IMR-90 (cell line): ENCODE results near the gene DLX2. TPM values are rescaled to one million over a fixed set of nuclear protein-coding genes. Genes with fewer than 3 reads are reported as not detected.
A peak's percentile ranks its signal among the peaks of the same experiment; 100 is the strongest.

Experiments used
- ATAC-seq: fragments of 200-7000 bp; cut with Tn5 transposase; 2 replicates; pipeline ENCODE4 v1.9.1; 2020; ENCODE audit warnings: low read depth, mild to moderate bottlenecking, moderate library complexity
- BruUV-seq: library from RNA; stranded (reverse); fragments of 400-500 nt; replicated peaks from 2 replicates; lab custom pipeline; 2021; lab: Mats Ljungman, UMichigan
- CTCF ChIA-PET: fragments of 300-600 bp; formaldehyde crosslinking; extraction: SDS; loops from one replicate; lab custom pipeline; 2021; ENCODE audit warnings: antibody characterized with exemption; lab: Yijun Ruan, JAX
- POLR2A ChIA-PET: fragments of 300-600 bp; sonication (Branson Sonifier 250); formaldehyde crosslinking; loops from one replicate; lab custom pipeline; 2022; ENCODE audit warnings: antibody characterized with exemption; ENCODE audit not compliant: unreplicated experiment; lab: Charles Lee
- DNase-seq: peaks from one replicate; pipeline ENCODE4 v3.0.0; 2013
- H2AFZ ChIP-seq: replicated peaks from 2 replicates; pipeline ENCODE3; 2013; ENCODE audit warnings: low read length, mild to moderate bottlenecking; ENCODE audit not compliant: poor library complexity
- H2AK5ac ChIP-seq: 2 replicates; pipeline ENCODE4 v1.6.1; 2013; ENCODE audit warnings: low read depth, low read length, inconsistent platforms
- H2AK9ac ChIP-seq: replicated peaks from 2 replicates; pipeline ENCODE3; 2013; ENCODE audit warnings: mild to moderate bottlenecking, low read depth, low read length, moderate library complexity; ENCODE audit not compliant: poor library complexity
- H2BK120ac ChIP-seq: 2 replicates; pipeline ENCODE4 v1.6.1; 2013; ENCODE audit warnings: low read depth, low read length, inconsistent platforms
- H2BK15ac ChIP-seq: 3 replicates; pipeline ENCODE4 v1.6.1; 2013; ENCODE audit warnings: low read depth, low read length, inconsistent platforms
- H2BK20ac ChIP-seq: 2 replicates; pipeline ENCODE4 v1.6.1; 2013; ENCODE audit warnings: low read depth, mild to moderate bottlenecking, inconsistent platforms, low read length, moderate library complexity
- H2BK5ac ChIP-seq: 2 replicates; pipeline ENCODE4 v1.6.1; 2013; ENCODE audit warnings: mild to moderate bottlenecking, low read depth, low read length, inconsistent platforms; ENCODE audit not compliant: poor library complexity, severe bottlenecking
- H3K14ac ChIP-seq: replicated peaks from 2 replicates; pipeline ENCODE4 v1.6.1; 2013; ENCODE audit warnings: low read depth, low read length, inconsistent platforms
- H3K18ac ChIP-seq: 2 replicates; pipeline ENCODE4 v1.6.1; 2013; ENCODE audit warnings: low read depth, low read length, control low read depth
- H3K23ac ChIP-seq: 2 replicates; pipeline ENCODE4 v1.6.1; 2013; ENCODE audit warnings: low read depth, low read length, inconsistent platforms
- H3K27ac ChIP-seq: 2 replicates; pipeline ENCODE4 v1.5.1; 2013; ENCODE audit warnings: mild to moderate bottlenecking, control low read depth, low read length; ENCODE audit not compliant: insufficient read depth
- H3K27me3 ChIP-seq: 2 replicates; pipeline ENCODE4 v1.6.1; 2013; ENCODE audit warnings: low read length; ENCODE audit not compliant: control insufficient read depth, insufficient read depth
- H3K36me3 ChIP-seq: 2 replicates; pipeline ENCODE4 v1.6.1; 2013; ENCODE audit warnings: low read length, mixed read lengths; ENCODE audit not compliant: control insufficient read depth, insufficient read depth
- H3K4ac ChIP-seq: 2 replicates; pipeline ENCODE4 v1.6.1; 2013; ENCODE audit warnings: low read depth, low read length, inconsistent platforms
- H3K4me1 ChIP-seq: 2 replicates; pipeline ENCODE4 v1.6.1; 2013; ENCODE audit warnings: low read length, mixed read lengths; ENCODE audit not compliant: control insufficient read depth, insufficient read depth
- H3K4me2 ChIP-seq: 2 replicates; pipeline ENCODE4 v1.6.1; 2013; ENCODE audit warnings: low read depth, mild to moderate bottlenecking, control low read depth, low read length, moderate library complexity
- H3K4me3 ChIP-seq: 2 replicates; pipeline ENCODE4 v1.5.1; 2013; ENCODE audit warnings: low read depth, mild to moderate bottlenecking, control low read depth, low read length, moderate library complexity; ENCODE audit not compliant: insufficient read depth
- H3K56ac ChIP-seq: 2 replicates; pipeline ENCODE4 v1.6.1; 2013; ENCODE audit warnings: low read length, inconsistent platforms; ENCODE audit not compliant: insufficient read depth; ENCODE audit errors: extremely low read depth
- H3K79me1 ChIP-seq, 2 experiments: 2 replicates each; pipeline ENCODE4 v1.6.1; 2013; ENCODE audit warnings: low read length in 2 of 2, inconsistent platforms in 1 of 2, low read depth in 1 of 2
- H3K9ac ChIP-seq: 2 replicates; pipeline ENCODE4 v1.6.1; 2013; ENCODE audit warnings: low read depth, low read length, control low read depth
- H3K9me1 ChIP-seq: 2 replicates; pipeline ENCODE4 v1.6.1; 2013; ENCODE audit warnings: low read length, inconsistent platforms; ENCODE audit not compliant: insufficient read depth
- H3K9me3 ChIP-seq: 2 replicates; pipeline ENCODE4 v1.6.1; 2013; ENCODE audit warnings: low read length; ENCODE audit not compliant: control insufficient read depth, insufficient read depth
- H4K20me1 ChIP-seq: 2 replicates; pipeline ENCODE4 v1.6.1; 2013; ENCODE audit warnings: low read length, inconsistent platforms; ENCODE audit not compliant: insufficient read depth
- H4K5ac ChIP-seq: 2 replicates; pipeline ENCODE4 v1.6.1; 2013; ENCODE audit warnings: mild to moderate bottlenecking, low read depth, low read length, control low read depth
- H4K8ac ChIP-seq, 2 experiments: 2 replicates each; pipeline ENCODE4 v1.6.1; 2013; ENCODE audit warnings: low read depth in 2 of 2, low read length in 2 of 2, control low read depth in 1 of 2, inconsistent platforms in 1 of 2
- H4K91ac ChIP-seq: 2 replicates; pipeline ENCODE4 v1.6.1; 2013; ENCODE audit warnings: low read depth, low read length, inconsistent platforms; ENCODE audit not compliant: insufficient read depth
- BHLHE40 ChIP-seq: fragments of 150-350 bp; IDR thresholded peaks from 2 replicates; pipeline ENCODE4 v1.6.1; 2016; ENCODE audit warnings: mild to moderate bottlenecking, low read depth, low read length
- CHD1 ChIP-seq: IDR thresholded peaks from 2 replicates; pipeline ENCODE4 v1.6.1; 2012; ENCODE audit warnings: low read depth, low read length, improper control_type of control experiment
- ELK1 ChIP-seq: fragments of 150-350 bp; IDR thresholded peaks from 2 replicates; pipeline ENCODE4 v1.6.1; 2016; ENCODE audit warnings: low read depth, mild to moderate bottlenecking, low read length, moderate library complexity, borderline replicate concordance
- FOS ChIP-seq: fragments of 150-350 bp; IDR thresholded peaks from 2 replicates; pipeline ENCODE4 v1.6.1; 2016; ENCODE audit warnings: low read depth, low read length
- MAFK ChIP-seq: IDR thresholded peaks from 2 replicates; pipeline ENCODE4 v1.6.1; 2012; ENCODE audit warnings: low read depth, low read length, improper control_type of control experiment
- MXI1 ChIP-seq: IDR thresholded peaks from 2 replicates; pipeline ENCODE4 v1.6.1; 2012; ENCODE audit warnings: low read depth, mild to moderate bottlenecking, low read length, moderate library complexity, borderline replicate concordance
- NFE2L2 ChIP-seq: fragments of 150-350 bp; IDR thresholded peaks from 2 replicates; pipeline ENCODE4 v1.6.1; 2016; ENCODE audit warnings: low read depth, mild to moderate bottlenecking, low read length
- POLR2A ChIP-seq: IDR thresholded peaks from 2 replicates; pipeline ENCODE4 v1.6.1; 2012; ENCODE audit warnings: mild to moderate bottlenecking, low read depth, low read length
- RAD21 ChIP-seq: IDR thresholded peaks from 2 replicates; pipeline ENCODE4 v1.6.1; 2012; ENCODE audit warnings: low read length, improper control_type of control experiment
- RCOR1 ChIP-seq: IDR thresholded peaks from 2 replicates; pipeline ENCODE4 v1.6.1; 2012; ENCODE audit warnings: mild to moderate bottlenecking, low read length, improper control_type of control experiment; ENCODE audit not compliant: insufficient replicate concordance
- SMC3 ChIP-seq: fragments of 150-350 bp; IDR thresholded peaks from 2 replicates; pipeline ENCODE4 v1.6.1; 2016; ENCODE audit warnings: low read depth, mild to moderate bottlenecking, antibody characterized with exemption, low read length, moderate library complexity
- USF2 ChIP-seq: fragments of 150-350 bp; IDR thresholded peaks from 2 replicates; pipeline ENCODE4 v1.6.1; 2017; ENCODE audit warnings: mild to moderate bottlenecking, antibody characterized with exemption, low read length, low read depth
- WGBS, 2 experiments: methylation state at CpG; one replicate each; pipeline versions ENCODE4 v1.1.5 to v1.1.7; 2013; ENCODE audit warnings: missing lambda C conversion rate in 2 of 2; ENCODE audit not compliant: insufficient read length in 1 of 2; ENCODE audit errors: extremely low coverage in 2 of 2; 5-methylcytosine and 5-hydroxymethylcytosine counted together
- dilution Hi-C: fragments of 300-500 bp; cut with HindIII; formaldehyde crosslinking; loops from one replicate; pipeline ENCODE4 v1.14.3; 2018; ENCODE audit warnings: low sequenced_read_pairs; ENCODE audit not compliant: unreplicated experiment
- in situ Hi-C: fragments of 300-500 bp; cut with MboI; formaldehyde crosslinking; loops from 3 replicates; pipeline ENCODE4 v1.14.3; 2019; ENCODE audit warnings: low sequenced_read_pairs, inconsistent platforms, mixed read lengths
- intact Hi-C: fragments of 100-400 bp; cut with micrococcal nuclease; formaldehyde crosslinking; loops from 2 replicates; pipeline ENCODE4 v1.10.0; 2022
- polyA plus RNA-seq, 3 experiments: library from polyadenylated mRNA; depleted of rRNA; stranded (reverse); fragments of >200 nt; gene quantifications; 2 replicates each; pipeline ENCODE4 v1.2.3, GENCODE V29; 2012; ENCODE audit warnings: low replicate concordance in 1 of 3
- total RNA-seq: library from RNA; depleted of rRNA; stranded (reverse); fragments of >200 nt; gene quantifications from 2 replicates; pipeline ENCODE4 v1.2.3, GENCODE V29; 2012
- TF ChIP-seq, protein P1 (sequence below): conservative IDR thresholded peaks from 2 replicates; pipeline ENCODE4 v1.5.1; 2012; ENCODE audit warnings: mild to moderate bottlenecking, low read depth, low read length, improper control_type of control experiment

DLX2 gene
- total and polyA plus RNA-seq, 2 of the 4 experiments (the other 2 are of a cell fraction), result 0.38 TPM; not detected in 1

GRCh38 chr2:172105471-172106107 lies 2.9 kb upstream of the DLX2 start:
- Histone ChIP-seq H3K79me1 (no peaks in the 10 kb centered on the region), H4K20me1 (no peaks in the 10 kb centered on the region), H4K8ac (peak overlapping the region in 1 of 2 experiments; percentile 56; a peak in 2 of 4 replicates), H4K91ac (no peak overlapping the region), H3K4me3 (peak overlapping the region; percentile 61), H2AK5ac (no peak overlapping the region; the same call in 1 of the 2 replicates), H2BK120ac (peak overlapping the region; percentile 18; the same call in 1 of the 2 replicates), H3K9me3 (no peaks in the 10 kb centered on the region), H3K36me3 (no peaks in the 10 kb centered on the region), H2AK9ac (peak overlapping the region; percentile 39), H3K4me2 (peak overlapping the region; percentile 87), H2AFZ (peak overlapping the region; percentile 96), H3K27ac (no peak overlapping the region), H3K23ac (0 out of 2 replicates have a peak overlapping the region, but pooled peaks have one; percentile 42), H2BK15ac (no peak overlapping the region), H2BK5ac (no peak overlapping the region), H3K9me1 (no peaks in the 10 kb centered on the region), H3K9ac (peak overlapping the region; percentile 14; the same call in 1 of the 2 replicates), H4K5ac (no peak overlapping the region; the same call in 1 of the 2 replicates), H3K4ac (peak overlapping the region; percentile 17), H2BK20ac (0 out of 2 replicates have a peak overlapping the region, but pooled peaks have one; percentile 11), H3K14ac (peak overlapping the region; percentile 43; the same call in 1 of the 2 replicates), H3K27me3 (no peaks in the 10 kb centered on the region; the same call in 1 of the 2 replicates), H3K56ac (no peak overlapping the region), H3K4me1 (0 out of 2 replicates have a peak, but pooled peaks cover 2% of the 10 kb centered on the region), H3K18ac (no peak overlapping the region)
- CTCF ChIA-PET, result interaction anchor here (0.6 to 2.2 kb wide), 5 partner anchors 22 to 403 kb away, joined by 3 to 9 read pairs (median 5); no protein-coding TSS in a partner anchor
- 40% methylated on average over 4 of the region's 23 CpGs; no CpG with 5 or more reads in 1 of the 2 experiments for WGBS, 2 experiments
- TF ChIP-seq BHLHE40, result no peak
- TF ChIP-seq SMC3, result no peak
- no peak for TF ChIP-seq MAFK
- no peak for TF ChIP-seq NFE2L2
- no peak for TF ChIP-seq POLR2A
- TF ChIP-seq RCOR1, result no peak
- no peak for TF ChIP-seq MXI1
- no peak for TF ChIP-seq FOS
- no peak for TF ChIP-seq RAD21
- no peak for TF ChIP-seq USF2
- no peak for TF ChIP-seq CHD1
- TF ChIP-seq, protein P1, sequence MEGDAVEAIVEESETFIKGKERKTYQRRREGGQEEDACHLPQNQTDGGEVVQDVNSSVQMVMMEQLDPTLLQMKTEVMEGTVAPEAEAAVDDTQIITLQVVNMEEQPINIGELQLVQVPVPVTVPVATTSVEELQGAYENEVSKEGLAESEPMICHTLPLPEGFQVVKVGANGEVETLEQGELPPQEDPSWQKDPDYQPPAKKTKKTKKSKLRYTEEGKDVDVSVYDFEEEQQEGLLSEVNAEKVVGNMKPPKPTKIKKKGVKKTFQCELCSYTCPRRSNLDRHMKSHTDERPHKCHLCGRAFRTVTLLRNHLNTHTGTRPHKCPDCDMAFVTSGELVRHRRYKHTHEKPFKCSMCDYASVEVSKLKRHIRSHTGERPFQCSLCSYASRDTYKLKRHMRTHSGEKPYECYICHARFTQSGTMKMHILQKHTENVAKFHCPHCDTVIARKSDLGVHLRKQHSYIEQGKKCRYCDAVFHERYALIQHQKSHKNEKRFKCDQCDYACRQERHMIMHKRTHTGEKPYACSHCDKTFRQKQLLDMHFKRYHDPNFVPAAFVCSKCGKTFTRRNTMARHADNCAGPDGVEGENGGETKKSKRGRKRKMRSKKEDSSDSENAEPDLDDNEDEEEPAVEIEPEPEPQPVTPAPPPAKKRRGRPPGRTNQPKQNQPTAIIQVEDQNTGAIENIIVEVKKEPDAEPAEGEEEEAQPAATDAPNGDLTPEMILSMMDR, result no peak
- no peak for TF ChIP-seq ELK1
- dilution Hi-C loops, result no loop called here
- POLR2A ChIA-PET, result no interaction called here
- no peak for DNase-seq
- BruUV-seq, result no TSS peak
- intact Hi-C loops, result loop anchor here (1.0 kb wide), 1 partner anchor 531 kb away; no protein-coding TSS in a partner anchor
- in situ Hi-C loops, result loop anchor here (5.0 kb wide), 2 partner anchors 298 to 403 kb away; no protein-coding TSS in a partner anchor
- ATAC-seq, result no peak
